Endodermal cell (in vitro differentiated cells): ENCODE measurements around the gene PLPP4. TPM values are rescaled to one million over a fixed set of nuclear protein-coding genes. Genes with fewer than 3 reads are reported as not detected.

Experiments
- DNase-seq: peaks from one replicate; pipeline ENCODE4 v3.0.0-alpha.2; 2017
- H3K27ac ChIP-seq: 2 replicates; pipeline ENCODE4 v1.5.1; 2013; ENCODE audit warnings: mild to moderate bottlenecking, low read depth, low read length, moderate library complexity
- H3K27me3 ChIP-seq: 2 replicates; pipeline ENCODE4 v1.6.1; 2013; ENCODE audit warnings: mild to moderate bottlenecking, low read length, moderate library complexity; ENCODE audit not compliant: insufficient read depth, control insufficient read depth, poor library complexity, severe bottlenecking
- H3K36me3 ChIP-seq: 2 replicates; pipeline ENCODE4 v1.7.0; 2013; ENCODE audit warnings: mild to moderate bottlenecking, low read length, moderate library complexity; ENCODE audit not compliant: control insufficient read depth, insufficient read depth
- H3K4me1 ChIP-seq: one replicate; pipeline ENCODE4 v1.7.0; 2013; ENCODE audit warnings: low read length; ENCODE audit not compliant: control insufficient read depth, insufficient read depth
- H3K4me3 ChIP-seq: 2 replicates; pipeline ENCODE4 v1.5.1; 2013; ENCODE audit warnings: mild to moderate bottlenecking, low read length, moderate library complexity
- H3K9ac ChIP-seq: 2 replicates; pipeline ENCODE4 v1.6.1; 2013; ENCODE audit warnings: mild to moderate bottlenecking, low read length, moderate library complexity; ENCODE audit not compliant: poor library complexity, severe bottlenecking; ENCODE audit errors: extremely low read depth
- H3K9me3 ChIP-seq: 2 replicates; pipeline ENCODE4 v1.6.1; 2013; ENCODE audit warnings: mild to moderate bottlenecking, low read length, moderate library complexity; ENCODE audit not compliant: control insufficient read depth
- H3K27ac Mint-ChIP-seq: 2 replicates; pipeline ENCODE4 v1.8.0; 2020; ENCODE audit warnings: mixed read lengths
- H3K27me3 Mint-ChIP-seq: 2 replicates; pipeline ENCODE4 v1.8.0; 2021; ENCODE audit warnings: mild to moderate bottlenecking, mixed read lengths; ENCODE audit not compliant: insufficient read depth
- H3K36me3 Mint-ChIP-seq: 2 replicates; pipeline ENCODE4 v1.8.0; 2020; ENCODE audit warnings: low read depth, mixed read lengths
- H3K4me1 Mint-ChIP-seq: 2 replicates; pipeline ENCODE4 v1.8.0; 2020; ENCODE audit warnings: mixed read lengths
- H3K4me3 Mint-ChIP-seq: 2 replicates; pipeline ENCODE4 v1.8.0; 2020; ENCODE audit warnings: mild to moderate bottlenecking, moderate library complexity, mixed read lengths
- H3K9me3 Mint-ChIP-seq: 2 replicates; pipeline ENCODE4 v1.8.0; 2020; ENCODE audit warnings: mild to moderate bottlenecking, mixed read lengths
- CTCF ChIP-seq: fragments of 200-600 bp; sonication (generic); conservative IDR thresholded peaks from 2 replicates; pipeline ENCODE4 v1.5.0; 2021; ENCODE audit warnings: antibody characterized with exemption, mild to moderate bottlenecking
- WGBS, 2 experiments: methylation state at CpG; one replicate each; pipeline versions ENCODE4 v1.1.5 to v1.1.7; 2013; ENCODE audit warnings: missing lambda C conversion rate in 2 of 2, mixed read lengths in 1 of 2; ENCODE audit not compliant: insufficient coverage in 1 of 2, insufficient read length in 1 of 2; 5-methylcytosine and 5-hydroxymethylcytosine counted together
- total RNA-seq, 2 donors: library from RNA; stranded (reverse); fragmentation: NEBNext Ultra II Directional in 1 of 2; extraction: Animal tissue kit (Norgen Biotek cat#: 25700) in 1 of 2; gene quantifications; 2 replicates in 1 of 2; 3 replicates in 1 of 2; pipeline ENCODE4 v1.2.1, GENCODE V29; 2021

Gene PLPP4
- total RNA-seq, 2 donors from 2014 or later = 8.7 to 14.4 TPM

GRCh38 chr10:120505056-120505455 lies 48.0 kb downstream of the PLPP4 start:
- no peak for DNase-seq
- Mint-ChIP-seq H3K27me3 (no peaks in the 10 kb centered on the region), H3K4me1 (peaks cover 17% of the 10 kb centered on the region), H3K36me3 (peaks cover 16% of the 10 kb centered on the region), H3K4me3 (no peak overlapping the region), H3K27ac (no peak overlapping the region), H3K9me3 (no peaks in the 10 kb centered on the region)
- 93 to 100% methylated on average over 2 to 3 of the region's 3 CpGs for WGBS, 2 experiments
- H3K9me3 ChIP-seq = no peaks in the 10 kb centered on the region
- H3K9ac ChIP-seq = no peak overlapping the region
- H3K4me3 ChIP-seq = no peak overlapping the region
- no peak overlapping the region for H3K27ac ChIP-seq
- H3K27me3 ChIP-seq = no peaks in the 10 kb centered on the region
- no peaks in the 10 kb centered on the region for H3K36me3 ChIP-seq
- H3K4me1 ChIP-seq = no peaks in the 10 kb centered on the region
- no peak for TF ChIP-seq CTCF

GRCh38 chr10:120505866-120506265 lies 48.8 kb downstream of the PLPP4 start:
- 83 to 91% methylated on average over 1 to 3 of the region's 4 CpGs for WGBS, 2 experiments
- no peak overlapping the region for H3K9ac ChIP-seq
- Mint-ChIP-seq H3K4me1 (peaks cover 17% of the 10 kb centered on the region), H3K36me3 (peaks cover 16% of the 10 kb centered on the region), H3K27ac (no peak overlapping the region), H3K27me3 (no peaks in the 10 kb centered on the region), H3K4me3 (no peak overlapping the region), H3K9me3 (no peaks in the 10 kb centered on the region)
- no peaks in the 10 kb centered on the region for H3K36me3 ChIP-seq
- H3K4me1 ChIP-seq = no peaks in the 10 kb centered on the region
- H3K27me3 ChIP-seq = no peaks in the 10 kb centered on the region
- no peaks in the 10 kb centered on the region for H3K9me3 ChIP-seq
- H3K27ac ChIP-seq = no peak overlapping the region
- no peak for DNase-seq
- no peak overlapping the region for H3K4me3 ChIP-seq
- no peak for TF ChIP-seq CTCF

GRCh38 chr10:120506674-120507073 lies 49.6 kb downstream of the PLPP4 start:
- Mint-ChIP-seq H3K4me1 (peaks cover 17% of the 10 kb centered on the region), H3K27me3 (no peaks in the 10 kb centered on the region), H3K36me3 (peaks cover 16% of the 10 kb centered on the region), H3K27ac (no peak overlapping the region), H3K4me3 (no peak overlapping the region), H3K9me3 (no peaks in the 10 kb centered on the region)
- no peak overlapping the region for H3K4me3 ChIP-seq
- H3K9me3 ChIP-seq = no peaks in the 10 kb centered on the region
- no peak overlapping the region for H3K27ac ChIP-seq
- H3K36me3 ChIP-seq = no peaks in the 10 kb centered on the region
- H3K27me3 ChIP-seq = no peaks in the 10 kb centered on the region
- H3K4me1 ChIP-seq = no peaks in the 10 kb centered on the region
- DNase-seq = no peak
- H3K9ac ChIP-seq = no peak overlapping the region
- 91 to 100% methylated on average over 1 to 3 of the region's 3 CpGs for WGBS, 2 experiments
- TF ChIP-seq CTCF = no peak
